BLaER1 treated with 17β-estradiol and CSF1 and Interleukin-3, amounts not matched to agents 10 nM and 100 nM (cell line): ENCODE results near the gene FAM171A2.
A peak's percentile ranks its signal among the peaks of the same experiment; 100 is the strongest.

Experiments used
- H3K27ac ChIP-seq, 11 experiments: shearing (Covaris generic); formaldehyde crosslinking; 2 replicates each; pipeline ENCODE4 v1.8.1; 2022
- H3K27me3 ChIP-seq, 11 experiments: shearing (Covaris generic); formaldehyde crosslinking; 2 replicates each; pipeline ENCODE4 v1.8.1; 2022
- H3K36me3 ChIP-seq, 11 experiments: shearing (Covaris generic); formaldehyde crosslinking; 2 replicates each; pipeline ENCODE4 v1.8.1; 2022
- H3K4me1 ChIP-seq, 10 experiments: shearing (Covaris generic); formaldehyde crosslinking; 2 replicates each; pipeline ENCODE4 v1.8.1; 2022
- H3K4me2 ChIP-seq, 11 experiments: shearing (Covaris generic); formaldehyde crosslinking; 2 replicates each; pipeline ENCODE4 v1.8.1; 2022
- H3K4me3 ChIP-seq, 10 experiments: shearing (Covaris generic); formaldehyde crosslinking; 2 replicates each; pipeline ENCODE4 v1.8.1; 2022
- H3K9ac ChIP-seq, 11 experiments: shearing (Covaris generic); formaldehyde crosslinking; 2 replicates each; pipeline ENCODE4 v1.8.1; 2022
- H3K9me3 ChIP-seq, 11 experiments: shearing (Covaris generic); formaldehyde crosslinking; replicated peaks in 1 of 11; 2 replicates each; pipeline ENCODE4 v1.8.1; 2022
- H4K20me1 ChIP-seq, 11 experiments: shearing (Covaris generic); formaldehyde crosslinking; 2 replicates each; pipeline ENCODE4 v1.8.1; 2022
- Cebpa-rat ChIP-seq, 11 experiments: shearing (Covaris generic); IDR thresholded peaks; 2 replicates each; pipeline ENCODE4 v1.8.1; 2022

FAM171A2 gene

DNA sequence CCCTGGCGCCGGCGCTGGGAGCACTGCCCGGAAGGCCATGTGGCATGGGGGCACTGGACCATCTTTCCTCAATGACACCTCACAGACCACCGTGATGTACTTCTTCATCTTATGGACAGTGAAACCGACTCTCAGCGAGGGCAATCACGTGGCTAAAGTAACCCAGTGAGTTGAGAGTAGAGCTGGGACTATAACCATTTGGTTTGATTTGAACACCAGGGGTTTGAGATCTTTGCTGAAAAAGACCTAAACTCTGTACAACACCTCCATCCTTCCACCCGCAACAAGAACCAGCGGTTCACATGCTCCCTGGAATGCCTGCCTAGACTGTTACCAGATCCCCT, 22.5 kb upstream of the FAM171A2 start:
- H3K4me3 ChIP-seq = peak overlapping the region in 9 of 10 experiments; percentile 50 to 71 (median 63); a peak in 15 of 20 replicates
- H3K9ac ChIP-seq = peak overlapping the region in 9 of 11 experiments; percentile 71 to 80 (median 76); a peak in 12 of 22 replicates
- H3K27me3 ChIP-seq = no peaks in the 10 kb centered on the region
- peaks cover 27 to 47% (median 35%) of the 10 kb centered on the region in 10 experiments for H3K4me1 ChIP-seq
- H3K4me2 ChIP-seq = peak overlapping the region; percentile 89 to 99 (median 94)
- H3K27ac ChIP-seq = 0 out of 22 replicates have a peak overlapping the region, but pooled peaks of 2 of the 11 experiments have one; percentile 54 to 63
- no peaks in the 10 kb centered on the region for H3K36me3 ChIP-seq
- no peak for TF ChIP-seq Cebpa-rat (IDR thresholded peaks at IDR 0.05)
- no peaks in the 10 kb centered on the region for H4K20me1 ChIP-seq
- H3K9me3 ChIP-seq = no peaks in the 10 kb centered on the region

DNA sequence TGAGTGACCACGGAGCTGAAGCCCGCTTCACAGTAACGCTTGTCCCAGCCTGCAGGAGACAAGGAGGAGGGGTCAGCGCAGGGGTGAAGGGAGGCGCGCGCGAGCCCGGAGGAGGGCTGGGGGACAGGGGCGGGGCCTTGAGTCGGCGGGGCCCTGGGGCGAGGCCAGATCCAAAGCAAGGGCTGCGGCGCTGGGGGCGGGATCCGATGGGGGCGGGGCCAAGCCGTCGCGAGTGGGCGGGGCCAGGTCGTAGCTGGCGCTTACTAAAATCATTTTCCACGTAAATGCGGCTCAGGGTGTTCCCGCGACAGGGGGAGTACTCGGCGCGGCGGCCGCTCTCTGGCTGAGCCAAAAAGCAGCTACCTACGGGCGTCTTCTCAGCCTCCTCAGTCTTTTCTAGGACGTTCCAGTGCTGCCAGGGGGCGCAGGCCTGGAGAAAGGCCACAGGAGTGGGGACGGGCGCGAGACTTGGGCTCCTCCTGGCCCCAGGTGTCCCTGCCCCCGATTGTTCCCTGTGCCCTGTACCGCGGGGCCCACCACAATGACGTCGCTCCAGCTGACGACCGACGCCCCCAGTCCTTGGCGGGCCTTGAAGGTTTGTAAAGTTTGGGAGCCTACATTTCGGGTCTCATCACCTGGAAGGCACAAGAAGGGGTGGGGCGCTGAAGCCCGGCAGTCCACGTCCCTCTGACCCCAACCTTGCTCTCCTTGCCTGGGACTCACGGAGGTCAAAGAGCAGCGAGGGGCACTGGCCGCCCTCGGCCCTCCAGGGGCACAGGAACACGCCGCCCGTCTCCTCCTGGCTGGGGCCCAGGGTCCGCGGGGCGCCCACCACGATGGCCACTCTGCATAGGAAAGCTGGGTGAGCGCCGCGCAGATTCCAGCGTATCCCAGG, 21.9 kb upstream of the FAM171A2 start:
- Histone ChIP-seq H3K27me3 (no peaks in the 10 kb centered on the region), H3K4me2 (peak overlapping the region; percentile 89 to 99 (median 94)), H3K9ac (peak overlapping the region; percentile 65 to 82 (median 76)), H4K20me1 (no peaks in the 10 kb centered on the region; a peak in 1 of 22 replicates), H3K4me3 (peak overlapping the region; percentile 50 to 71 (median 62)), H3K9me3 (no peaks in the 10 kb centered on the region), H3K4me1 (peaks cover 21 to 42% (median 31%) of the 10 kb centered on the region in 10 experiments), H3K36me3 (no peaks in the 10 kb centered on the region), H3K27ac (peak overlapping the region in 10 of 11 experiments; percentile 10 to 65 (median 54); a peak in 15 of 22 replicates)
- TF ChIP-seq Cebpa-rat (IDR thresholded peaks at IDR 0.05) = no peak

DNA sequence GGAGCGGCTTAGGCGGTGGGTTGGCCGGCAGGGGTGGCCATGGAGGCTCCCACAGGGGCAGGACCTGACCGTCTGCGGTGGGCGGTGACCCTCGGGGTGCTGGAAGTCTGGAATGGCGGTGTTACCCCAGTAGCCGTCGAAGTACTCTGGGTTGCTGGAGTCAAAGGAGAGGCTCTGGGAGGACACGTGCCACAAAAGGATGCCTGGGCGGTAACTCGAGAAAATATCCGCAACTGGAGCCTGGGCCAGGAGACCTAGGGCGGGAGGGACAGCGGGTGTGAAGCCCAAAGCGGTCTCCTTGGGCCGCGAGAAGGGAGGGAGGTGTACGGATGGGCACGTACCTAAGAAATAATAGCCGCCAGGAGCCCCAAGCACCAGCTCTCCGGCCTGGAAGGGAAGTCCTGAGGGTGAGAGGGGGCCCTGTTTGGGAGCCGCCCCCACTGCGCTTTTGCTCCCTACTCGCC, 21.2 kb upstream of the FAM171A2 start:
- H3K4me1 ChIP-seq = peaks cover 14 to 36% (median 24%) of the 10 kb centered on the region in 10 experiments
- no peak for TF ChIP-seq Cebpa-rat (IDR thresholded peaks at IDR 0.05)
- peak overlapping the region; percentile 89 to 99 (median 94) for H3K4me2 ChIP-seq
- no peaks in the 10 kb centered on the region; a peak in 2 of 22 replicates for H4K20me1 ChIP-seq
- H3K9me3 ChIP-seq = no peaks in the 10 kb centered on the region
- no peaks in the 10 kb centered on the region for H3K36me3 ChIP-seq
- H3K4me3 ChIP-seq = peak overlapping the region; percentile 50 to 71 (median 62)
- H3K27me3 ChIP-seq = no peaks in the 10 kb centered on the region
- H3K9ac ChIP-seq = peak overlapping the region; percentile 65 to 82 (median 76); a peak in 21 of 22 replicates
- peak overlapping the region in 4 of 11 experiments; percentile 28 to 54 (median 39); a peak in 4 of 22 replicates for H3K27ac ChIP-seq

DNA sequence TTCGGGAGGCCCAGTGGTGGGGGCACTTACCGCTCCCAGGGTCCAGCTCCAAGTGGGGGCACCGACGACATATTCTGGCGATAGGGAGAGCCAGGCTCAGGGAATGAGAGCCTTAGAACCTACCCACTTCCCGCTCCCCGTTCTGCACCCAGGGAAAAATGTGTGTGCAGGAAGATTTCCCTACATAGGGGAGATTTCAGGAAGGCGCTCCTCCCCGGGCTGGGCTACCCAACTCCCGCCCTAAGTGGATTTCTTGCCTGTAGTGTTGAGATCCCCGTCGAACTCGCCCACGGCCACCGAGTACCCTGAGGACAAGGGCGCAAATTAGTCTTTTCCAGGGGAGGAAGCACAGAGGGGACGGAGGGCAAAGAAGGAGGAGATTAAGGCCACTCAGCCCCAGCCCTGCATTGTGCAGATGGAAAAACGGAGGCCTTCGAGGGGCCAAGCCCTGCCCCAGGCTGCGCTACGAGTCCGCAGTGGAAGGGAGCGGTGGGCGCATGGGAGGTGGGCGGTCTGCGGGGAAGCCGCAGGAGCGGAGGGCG, 20.7 kb upstream of the FAM171A2 start:
- no peaks in the 10 kb centered on the region; a peak in 2 of 22 replicates for H4K20me1 ChIP-seq
- peak overlapping the region; percentile 89 to 99 (median 94); a peak in 21 of 22 replicates for H3K4me2 ChIP-seq
- TF ChIP-seq Cebpa-rat (IDR thresholded peaks at IDR 0.05) = no peak
- H3K9ac ChIP-seq = peak overlapping the region in 3 of 11 experiments; percentile 73 to 78 (median 76); a peak in 5 of 22 replicates
- H3K27me3 ChIP-seq = no peaks in the 10 kb centered on the region
- H3K4me3 ChIP-seq = peak overlapping the region in 5 of 10 experiments; percentile 59 to 71 (median 63); a peak in 3 of 20 replicates
- H3K9me3 ChIP-seq = no peaks in the 10 kb centered on the region
- no peaks in the 10 kb centered on the region for H3K36me3 ChIP-seq
- 0 out of 22 replicates have a peak overlapping the region, but pooled peaks of 1 of the 11 experiments have one; percentile 38 for H3K27ac ChIP-seq
- H3K4me1 ChIP-seq = peaks cover 9 to 31% (median 19%) of the 10 kb centered on the region in 10 experiments

- Histone ChIP-seq H3K36me3 (no peaks in the 10 kb centered on the region), H3K9ac (no peak overlapping the region), H3K9me3 (no peaks in the 10 kb centered on the region), H3K27ac (no peak overlapping the region), H3K4me3 (no peak overlapping the region), H3K4me1 (peaks cover 6 to 26% (median 16%) of the 10 kb centered on the region in 10 experiments; a peak in 19 of 20 replicates), H3K4me2 (no peak overlapping the region), H3K27me3 (no peaks in the 10 kb centered on the region), H4K20me1 (no peaks in the 10 kb centered on the region; a peak in 2 of 22 replicates)
- TF ChIP-seq Cebpa-rat (IDR thresholded peaks at IDR 0.05) = no peak
Observed at GRCh38 chr17:44383861-44384260, 20.2 kb upstream of the FAM171A2 start.

DNA sequence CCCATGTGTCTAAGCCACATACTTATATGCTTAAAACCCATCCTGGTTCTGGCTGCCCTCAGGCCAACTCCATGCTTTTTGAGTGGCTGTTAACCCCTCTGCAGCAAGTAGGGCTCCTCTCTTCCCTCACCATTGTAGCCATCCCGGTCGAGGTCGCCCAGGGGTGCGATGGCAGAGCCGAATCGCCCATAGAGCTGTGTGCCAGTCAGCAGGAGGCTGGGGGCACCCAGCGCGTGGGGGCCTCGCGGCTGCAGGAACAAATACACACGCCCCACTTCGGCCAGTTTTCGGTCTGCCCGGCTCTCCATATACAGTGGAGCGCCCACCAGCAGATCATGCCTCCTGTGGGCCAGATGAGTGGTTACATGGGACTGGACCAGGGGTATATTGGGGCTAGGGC, 19.7 kb upstream of the FAM171A2 start:
- no peaks in the 10 kb centered on the region for H3K36me3 ChIP-seq
- H3K27ac ChIP-seq = no peak overlapping the region
- H3K9me3 ChIP-seq = no peaks in the 10 kb centered on the region
- no peaks in the 10 kb centered on the region for H3K27me3 ChIP-seq
- no peaks in the 10 kb centered on the region; a peak in 2 of 22 replicates for H4K20me1 ChIP-seq
- H3K9ac ChIP-seq = no peak overlapping the region
- H3K4me2 ChIP-seq = no peak overlapping the region
- TF ChIP-seq Cebpa-rat (IDR thresholded peaks at IDR 0.05) = no peak
- no peak overlapping the region for H3K4me3 ChIP-seq
- peaks cover 6 to 26% (median 16%) of the 10 kb centered on the region in 10 experiments; a peak in 19 of 20 replicates for H3K4me1 ChIP-seq

GRCh38 chr17:44382917-44383316, 19.3 kb upstream of the FAM171A2 start:
- Histone ChIP-seq H3K27me3 (no peaks in the 10 kb centered on the region), H3K36me3 (no peaks in the 10 kb centered on the region), H3K27ac (no peak overlapping the region), H3K9me3 (no peaks in the 10 kb centered on the region), H3K4me2 (no peak overlapping the region), H3K4me1 (peaks cover 6 to 26% (median 16%) of the 10 kb centered on the region in 10 experiments; a peak in 19 of 20 replicates), H4K20me1 (no peaks in the 10 kb centered on the region; a peak in 2 of 22 replicates), H3K4me3 (no peak overlapping the region), H3K9ac (no peak overlapping the region; a peak in 1 of 22 replicates)
- no peak for TF ChIP-seq Cebpa-rat (IDR thresholded peaks at IDR 0.05)

GRCh38 chr17:44381810-44382305, 18.2 kb upstream of the FAM171A2 start:
- Histone ChIP-seq H3K36me3 (no peaks in the 10 kb centered on the region), H3K27ac (no peak overlapping the region), H3K9me3 (no peaks in the 10 kb centered on the region), H3K4me3 (no peak overlapping the region), H3K27me3 (no peaks in the 10 kb centered on the region), H3K4me2 (peak overlapping the region in 3 of 11 experiments; percentile 13 to 40 (median 34); a peak in 4 of 22 replicates), H3K4me1 (peaks cover 6 to 26% (median 16%) of the 10 kb centered on the region in 10 experiments; a peak in 19 of 20 replicates), H4K20me1 (no peaks in the 10 kb centered on the region; a peak in 2 of 22 replicates), H3K9ac (no peak overlapping the region)
- 0 out of 22 replicates have a peak, but pooled peaks of 1 of the 11 experiments have one; percentile 14 for TF ChIP-seq Cebpa-rat (IDR thresholded peaks at IDR 0.05)
